Neuronal stem cell (in vitro differentiated cells): ENCODE data around the gene TMIE.

Experiments used
- DNase-seq: peaks from one replicate; pipeline ENCODE4 v3.0.0-alpha.2; 2013; ENCODE audit warnings: low spot score
- H2AFZ ChIP-seq: one replicate; pipeline ENCODE4 v1.6.1; 2013; ENCODE audit warnings: mild to moderate bottlenecking, low read length, inconsistent platforms
- H2AK5ac ChIP-seq: 2 replicates; pipeline ENCODE4 v1.6.1; 2013; ENCODE audit warnings: low read depth, mild to moderate bottlenecking, inconsistent platforms, low read length, moderate library complexity, mixed read lengths
- H2BK120ac ChIP-seq: 2 replicates; pipeline ENCODE4 v1.6.1; 2013; ENCODE audit warnings: low read depth, mild to moderate bottlenecking, inconsistent platforms, low read length, moderate library complexity, mixed read lengths
- H2BK12ac ChIP-seq: one replicate; pipeline ENCODE4 v1.6.1; 2013; ENCODE audit warnings: low read length, inconsistent platforms
- H2BK15ac ChIP-seq: 2 replicates; pipeline ENCODE4 v1.6.1; 2013; ENCODE audit warnings: mild to moderate bottlenecking, low read length, inconsistent platforms, mixed read lengths
- H2BK5ac ChIP-seq: one replicate; pipeline ENCODE4 v1.6.1; 2013; ENCODE audit warnings: inconsistent platforms, mild to moderate bottlenecking, low read length, moderate library complexity
- H3K14ac ChIP-seq: one replicate; pipeline ENCODE4 v1.6.1; 2013; ENCODE audit warnings: low read length, inconsistent platforms
- H3K18ac ChIP-seq: 2 replicates; pipeline ENCODE4 v1.6.1; 2013; ENCODE audit warnings: low read length, inconsistent platforms
- H3K23ac ChIP-seq: 2 replicates; pipeline ENCODE4 v1.6.1; 2013; ENCODE audit warnings: low read depth, mild to moderate bottlenecking, mixed read lengths, low read length, inconsistent platforms; ENCODE audit not compliant: poor library complexity
- H3K27ac ChIP-seq: replicated peaks from 3 replicates; pipeline ENCODE4 v1.5.1; 2013; ENCODE audit warnings: low read length, inconsistent platforms
- H3K27me3 ChIP-seq, 3 experiments: 2 replicates each; pipeline ENCODE4 v1.6.1; 2013; ENCODE audit warnings: low read length in 3 of 3, mild to moderate bottlenecking in 2 of 3, inconsistent platforms in 1 of 3, low read depth in 1 of 3, mixed read lengths in 1 of 3, moderate library complexity in 1 of 3; ENCODE audit not compliant: control insufficient read depth in 3 of 3, insufficient read depth in 3 of 3
- H3K36me3 ChIP-seq, 2 donors: replicated peaks in 1 of 2; 2 replicates each; pipeline ENCODE4 v1.6.1; 2013; ENCODE audit warnings: low read length in 2 of 2; ENCODE audit not compliant: control insufficient read depth in 2 of 2, insufficient read depth in 2 of 2
- H3K4ac ChIP-seq: 2 replicates; pipeline ENCODE4 v1.6.1; 2013; ENCODE audit warnings: inconsistent platforms, mild to moderate bottlenecking, low read length, moderate library complexity
- H3K4me1 ChIP-seq, 2 donors: 1 replicate in 1 of 2; 2 replicates in 1 of 2; pipeline ENCODE4 v1.6.1; 2013; ENCODE audit warnings: low read length in 2 of 2, low read depth in 1 of 2; ENCODE audit not compliant: control insufficient read depth in 2 of 2, insufficient read depth in 1 of 2
- H3K4me2 ChIP-seq: one replicate; pipeline ENCODE4 v1.6.1; 2013; ENCODE audit warnings: mild to moderate bottlenecking, low read length, inconsistent platforms; ENCODE audit not compliant: insufficient read depth, poor library complexity, severe bottlenecking
- H3K4me3 ChIP-seq, 2 donors: 2 replicates each; pipeline ENCODE4 v1.5.1; 2013; ENCODE audit warnings: low read length in 2 of 2, mild to moderate bottlenecking in 2 of 2, inconsistent platforms in 1 of 2, moderate library complexity in 1 of 2
- H3K79me1 ChIP-seq: one replicate; pipeline ENCODE4 v1.6.1; 2013; ENCODE audit warnings: low read depth, mild to moderate bottlenecking, inconsistent platforms, low read length, moderate library complexity
- H3K9ac ChIP-seq: one replicate; pipeline ENCODE4 v1.6.1; 2013; ENCODE audit warnings: mild to moderate bottlenecking, low read depth, low read length, inconsistent platforms; ENCODE audit not compliant: poor library complexity
- H3K9me3 ChIP-seq, 2 donors: replicated peaks in 1 of 2; 2 replicates each; pipeline versions ENCODE3 to v1.6.1; 2013; ENCODE audit warnings: low read length in 2 of 2, mild to moderate bottlenecking in 2 of 2, inconsistent platforms in 1 of 2, low read depth in 1 of 2, mixed read lengths in 1 of 2, moderate library complexity in 1 of 2; ENCODE audit not compliant: control insufficient read depth in 2 of 2, insufficient read depth in 1 of 2
- H4K8ac ChIP-seq: one replicate; pipeline ENCODE4 v1.6.1; 2013; ENCODE audit warnings: low read depth, mild to moderate bottlenecking, inconsistent platforms, low read length, moderate library complexity
- H4K91ac ChIP-seq: one replicate; pipeline ENCODE4 v1.6.1; 2013; ENCODE audit warnings: low read length, low read depth, mild to moderate bottlenecking, inconsistent platforms; ENCODE audit not compliant: poor library complexity
- WGBS, 2 donors: extraction: QIAGEN DNeasy Blood & Tissue Kit; methylation state at CpG; one replicate each; pipeline ENCODE4 v1.1.7; 2013; ENCODE audit warnings: missing lambda C conversion rate in 2 of 2, mixed read lengths in 1 of 2; ENCODE audit not compliant: insufficient read length in 2 of 2, insufficient replicate concordance in 1 of 2; ENCODE audit errors: extremely low coverage in 2 of 2; 5-methylcytosine and 5-hydroxymethylcytosine counted together

Gene TMIE

GRCh38 chr3:46713050-46713897, 12.1 kb downstream of the TMIE start:
- Histone ChIP-seq H3K14ac (no peak overlapping the region), H3K18ac (no peak overlapping the region), H3K9me3 (no peaks in the 10 kb centered on the region), H3K79me1 (no peaks in the 10 kb centered on the region), H2AFZ (no peak overlapping the region), H3K4me2 (no peak overlapping the region), H2BK5ac (no peak overlapping the region), H2AK5ac (no peak overlapping the region), H3K27me3 (no peaks in the 10 kb centered on the region), H2BK15ac (no peak overlapping the region), H3K36me3 (no peaks in the 10 kb centered on the region), H2BK120ac (no peak overlapping the region), H4K91ac (no peak overlapping the region), H2BK12ac (no peak overlapping the region), H3K23ac (peak overlapping the region; percentile 75), H3K27ac (no peak overlapping the region), H3K4ac (no peak overlapping the region), H3K9ac (no peak overlapping the region), H3K4me3 (no peak overlapping the region), H3K4me1 (no peaks in the 10 kb centered on the region), H4K8ac (no peak overlapping the region)
- WGBS, 2 donors: no CpG with 5 or more reads among the region's 14 CpGs
- DNase-seq: no peak

DNA sequence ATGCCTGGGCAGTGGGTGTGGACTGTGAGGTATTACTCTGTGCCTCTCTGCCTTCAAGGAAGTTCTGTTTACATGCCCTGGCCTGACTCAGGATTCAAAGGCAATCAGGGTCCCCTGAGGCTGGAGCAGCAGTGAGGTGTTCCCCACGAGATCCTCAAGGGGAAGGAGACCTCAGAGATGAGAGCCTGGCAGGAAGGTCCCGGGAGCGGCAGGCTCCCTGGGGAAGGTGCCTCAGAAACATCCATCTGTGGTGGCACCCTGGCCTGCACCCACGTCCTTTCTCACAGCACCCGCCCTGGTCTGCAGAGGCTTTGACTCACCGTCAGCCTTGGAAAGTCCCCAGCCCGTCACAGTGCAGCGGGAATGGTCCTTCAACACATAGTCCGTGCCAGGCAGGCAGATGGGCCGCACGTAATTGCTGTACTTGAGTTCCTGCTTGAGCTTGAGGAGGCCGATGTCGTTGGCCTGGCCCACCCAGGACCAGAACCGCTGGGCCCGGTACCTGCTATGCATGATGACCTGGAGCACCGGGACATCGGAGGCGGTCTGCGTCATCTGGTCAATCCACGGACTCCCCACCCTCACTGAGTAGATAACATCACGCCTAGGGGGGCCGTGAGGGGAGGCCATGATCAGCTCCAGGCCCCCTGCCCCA, 12.8 kb downstream of the TMIE start:
- no CpG with 5 or more reads among the region's 22 CpGs for WGBS, 2 donors
- no peaks in the 10 kb centered on the region for H3K4me1 ChIP-seq
- H3K4me3 ChIP-seq: no peak overlapping the region
- no peak overlapping the region for H3K14ac ChIP-seq
- H2BK12ac ChIP-seq: no peak overlapping the region
- H4K8ac ChIP-seq: no peak overlapping the region
- no peak for DNase-seq
- peak overlapping the region; percentile 40 for H3K23ac ChIP-seq
- no peak overlapping the region for H4K91ac ChIP-seq
- no peaks in the 10 kb centered on the region for H3K9me3 ChIP-seq
- no peak overlapping the region for H2AFZ ChIP-seq
- H2AK5ac ChIP-seq: no peak overlapping the region
- no peaks in the 10 kb centered on the region for H3K79me1 ChIP-seq
- H3K27ac ChIP-seq: no peak overlapping the region
- H3K4me2 ChIP-seq: no peak overlapping the region
- H3K27me3 ChIP-seq: no peaks in the 10 kb centered on the region
- H2BK120ac ChIP-seq: no peak overlapping the region
- no peak overlapping the region for H3K4ac ChIP-seq
- H3K9ac ChIP-seq: no peak overlapping the region
- no peaks in the 10 kb centered on the region for H3K36me3 ChIP-seq
- H2BK15ac ChIP-seq: no peak overlapping the region
- peak overlapping the region; percentile 15 for H3K18ac ChIP-seq
- no peak overlapping the region for H2BK5ac ChIP-seq

GRCh38 chr3:46714728-46715506, 13.7 kb downstream of the TMIE start:
- no peaks in the 10 kb centered on the region for H3K27me3 ChIP-seq
- H3K18ac ChIP-seq: no peak overlapping the region
- H3K27ac ChIP-seq: no peak overlapping the region
- DNase-seq: no peak
- H3K14ac ChIP-seq: peak overlapping the region; percentile 76
- H2BK120ac ChIP-seq: no peak overlapping the region
- H4K91ac ChIP-seq: no peak overlapping the region
- no peaks in the 10 kb centered on the region for H3K79me1 ChIP-seq
- no peaks in the 10 kb centered on the region for H3K9me3 ChIP-seq
- H3K36me3 ChIP-seq: no peaks in the 10 kb centered on the region
- no CpG with 5 or more reads among the region's 10 CpGs for WGBS, 2 donors
- no peaks in the 10 kb centered on the region for H3K4me1 ChIP-seq
- peak overlapping the region; percentile 52 for H3K23ac ChIP-seq
- H3K4me3 ChIP-seq: no peak overlapping the region
- no peak overlapping the region for H3K4ac ChIP-seq
- H2BK12ac ChIP-seq: no peak overlapping the region
- peak overlapping the region; percentile 33 for H3K9ac ChIP-seq
- no peak overlapping the region for H2BK5ac ChIP-seq
- no peak overlapping the region for H2AK5ac ChIP-seq
- peak overlapping the region; percentile 22 for H2BK15ac ChIP-seq
- no peak overlapping the region for H2AFZ ChIP-seq
- no peak overlapping the region for H3K4me2 ChIP-seq
- H4K8ac ChIP-seq: no peak overlapping the region
